ENCODE measurements around the gene ADRA2C.

The ADRA2C gene

DNA sequence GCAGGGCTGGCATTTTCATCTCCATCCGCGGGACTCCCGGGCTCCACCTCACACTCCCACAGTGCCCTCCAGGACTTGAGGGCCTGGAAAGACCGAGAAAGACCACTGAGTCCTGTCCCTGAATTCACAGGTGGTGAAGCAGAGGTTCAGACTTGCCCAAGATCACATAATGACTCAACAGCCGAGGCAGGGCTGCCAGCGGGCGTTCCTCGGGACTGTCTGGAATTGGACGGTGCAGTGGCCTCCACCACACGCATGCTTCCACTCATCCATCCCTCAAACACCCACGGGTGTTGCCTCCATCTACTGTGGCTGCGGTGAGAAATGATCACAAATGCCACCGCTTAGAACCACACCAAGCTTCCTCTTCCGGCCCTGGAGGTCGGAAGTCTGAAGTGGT lies 6.9 kb upstream of the ADRA2C start:
- H3K9me3 ChIP-seq (ENCODE audit: control insufficient read depth, low read length) = no peaks in the 10 kb centered on the region
- no peaks in the 10 kb centered on the region for H3K4me1 ChIP-seq (ENCODE audit: control insufficient read depth, insufficient read depth, low read length, poor library complexity, severe bottlenecking)
- no peak for DNase-seq
- no peak overlapping the region for H3K27ac ChIP-seq (ENCODE audit: insufficient read depth, low read length, poor library complexity, severe bottlenecking)
- no peaks in the 10 kb centered on the region for H3K27me3 ChIP-seq (replicated peaks; ENCODE audit: control insufficient read depth, insufficient read depth, low read length, poor library complexity, severe bottlenecking)
- no peak overlapping the region for H3K4me3 ChIP-seq (ENCODE audit: insufficient read depth, low read depth, low read length, poor library complexity, severe bottlenecking)
- H3K36me3 ChIP-seq (ENCODE audit: control insufficient read depth, insufficient read depth, low read length) = no peaks in the 10 kb centered on the region

DNA sequence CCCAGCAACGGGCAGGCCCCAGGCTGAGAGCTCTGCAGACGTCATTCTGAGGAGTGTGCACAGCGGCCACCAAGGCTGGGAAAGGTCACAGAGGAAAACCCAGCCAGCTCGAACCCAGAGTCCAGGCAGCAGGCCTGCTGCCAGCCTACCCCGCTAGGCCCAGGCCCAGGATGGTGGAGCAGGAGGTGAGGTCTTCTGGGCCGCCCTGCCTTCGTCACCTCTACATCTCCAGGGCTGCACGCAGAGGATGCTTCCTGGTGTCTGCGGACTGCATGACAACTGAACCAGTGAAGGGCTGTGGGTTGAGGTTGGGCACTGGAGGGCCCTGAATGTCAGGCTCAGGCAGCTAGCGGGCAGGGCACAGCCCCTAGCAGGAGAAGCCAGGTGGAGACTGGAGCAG lies 5.8 kb upstream of the ADRA2C start:
- Histone ChIP-seq H3K27ac (ENCODE audit: insufficient read depth, low read length, poor library complexity, severe bottlenecking) (no peak overlapping the region), H3K27me3 (replicated peaks; ENCODE audit: control insufficient read depth, insufficient read depth, low read length, poor library complexity, severe bottlenecking) (no peaks in the 10 kb centered on the region), H3K9me3 (ENCODE audit: control insufficient read depth, low read length) (no peaks in the 10 kb centered on the region), H3K4me1 (ENCODE audit: control insufficient read depth, insufficient read depth, low read length, poor library complexity, severe bottlenecking) (no peaks in the 10 kb centered on the region), H3K36me3 (ENCODE audit: control insufficient read depth, insufficient read depth, low read length) (no peaks in the 10 kb centered on the region), H3K4me3 (ENCODE audit: insufficient read depth, low read depth, low read length, poor library complexity, severe bottlenecking) (no peak overlapping the region)
- DNase-seq = no peak

DNA sequence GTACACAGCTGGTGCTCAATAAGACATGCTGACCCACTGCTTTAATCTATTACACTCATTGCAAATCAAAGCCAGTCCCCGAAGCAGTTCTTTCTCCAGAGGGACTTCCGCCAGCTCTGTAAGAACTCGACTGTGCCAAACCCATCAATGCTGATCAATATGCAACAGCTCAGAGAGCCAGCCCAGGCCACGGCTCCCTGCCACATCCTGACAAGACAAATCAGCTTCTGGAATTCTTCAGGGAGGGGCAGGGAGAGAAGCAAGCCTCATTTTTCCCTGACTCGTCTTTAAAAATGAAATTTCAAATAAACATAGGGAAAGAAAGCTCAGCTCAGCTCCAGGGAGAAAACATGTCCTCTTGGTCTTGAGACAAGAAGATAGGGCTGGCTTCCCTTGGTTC lies 5.3 kb upstream of the ADRA2C start:
- Histone ChIP-seq H3K27me3 (replicated peaks; ENCODE audit: control insufficient read depth, insufficient read depth, low read length, poor library complexity, severe bottlenecking) (no peaks in the 10 kb centered on the region), H3K4me3 (ENCODE audit: insufficient read depth, low read depth, low read length, poor library complexity, severe bottlenecking) (no peak overlapping the region), H3K27ac (ENCODE audit: insufficient read depth, low read length, poor library complexity, severe bottlenecking) (no peak overlapping the region), H3K36me3 (ENCODE audit: control insufficient read depth, insufficient read depth, low read length) (no peaks in the 10 kb centered on the region), H3K9me3 (ENCODE audit: control insufficient read depth, low read length) (no peaks in the 10 kb centered on the region), H3K4me1 (ENCODE audit: control insufficient read depth, insufficient read depth, low read length, poor library complexity, severe bottlenecking) (no peaks in the 10 kb centered on the region)
- no peak for DNase-seq

DNA sequence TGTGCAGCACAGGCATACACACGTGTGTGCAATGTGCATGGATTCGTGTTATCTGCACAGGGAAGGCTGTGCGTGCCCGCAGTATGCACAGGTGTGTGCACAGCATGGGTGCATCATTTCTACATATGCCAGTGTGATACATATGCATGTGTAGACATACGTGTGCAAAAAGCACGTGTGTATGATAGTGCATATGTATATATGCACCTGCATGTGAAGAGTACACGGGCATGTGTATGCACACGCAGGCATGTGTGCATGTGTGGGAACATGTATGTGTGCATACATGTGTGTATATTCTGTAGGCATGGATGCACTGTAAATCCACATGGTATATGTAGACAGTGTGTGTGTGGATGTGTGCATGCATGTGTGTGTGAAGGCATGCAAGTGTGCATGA lies 3.9 kb upstream of the ADRA2C start:
- H3K27ac ChIP-seq (ENCODE audit: insufficient read depth, low read length, poor library complexity, severe bottlenecking) = no peak overlapping the region
- no peak for DNase-seq
- H3K4me3 ChIP-seq (ENCODE audit: insufficient read depth, low read depth, low read length, poor library complexity, severe bottlenecking) = no peak overlapping the region
- no peaks in the 10 kb centered on the region for H3K27me3 ChIP-seq (replicated peaks; ENCODE audit: control insufficient read depth, insufficient read depth, low read length, poor library complexity, severe bottlenecking)
- no peaks in the 10 kb centered on the region for H3K36me3 ChIP-seq (ENCODE audit: control insufficient read depth, insufficient read depth, low read length)
- no peaks in the 10 kb centered on the region for H3K4me1 ChIP-seq (ENCODE audit: control insufficient read depth, insufficient read depth, low read length, poor library complexity, severe bottlenecking)
- no peaks in the 10 kb centered on the region for H3K9me3 ChIP-seq (ENCODE audit: control insufficient read depth, low read length)

DNA sequence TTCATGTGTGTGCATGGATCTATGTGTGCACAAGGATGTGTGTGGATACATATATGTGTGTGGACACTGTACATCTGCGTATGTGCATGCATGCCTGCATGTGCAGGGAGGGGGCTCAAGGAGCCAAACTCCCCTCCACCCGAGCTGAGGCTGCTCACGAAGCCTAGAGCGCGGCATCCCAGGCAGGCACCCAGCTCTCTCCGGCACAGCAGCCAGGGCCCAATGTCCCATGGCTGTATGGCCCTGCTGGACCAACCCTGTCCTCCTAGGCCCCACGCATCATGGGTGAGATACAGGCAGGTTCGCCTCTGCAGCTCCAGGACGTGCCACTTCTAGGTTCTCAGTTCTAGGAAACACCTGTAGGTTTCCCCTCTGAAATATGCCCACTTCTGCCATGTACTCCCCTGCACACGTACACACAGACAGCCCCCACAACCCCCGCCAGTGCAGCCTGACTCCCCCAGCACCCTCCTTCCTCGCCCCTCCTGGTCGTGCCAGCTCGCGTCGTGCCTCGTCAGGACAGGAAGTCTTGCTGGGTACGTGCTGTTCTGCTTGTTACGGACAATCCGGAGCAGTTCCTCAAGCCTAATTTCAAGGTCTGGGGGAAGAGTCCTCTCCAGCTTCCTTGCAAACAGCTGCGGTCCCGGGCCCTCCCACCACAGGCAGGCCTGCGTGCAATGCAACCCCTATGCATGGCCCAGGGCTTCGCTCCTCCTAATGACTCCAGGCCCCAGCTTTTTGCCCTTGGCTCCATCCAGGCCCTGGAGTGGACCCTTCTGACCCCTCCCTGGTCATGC lies 3.2 kb upstream of the ADRA2C start:
- Histone ChIP-seq H3K4me3 (ENCODE audit: insufficient read depth, low read depth, low read length, poor library complexity, severe bottlenecking) (no peak overlapping the region), H3K9me3 (ENCODE audit: control insufficient read depth, low read length) (no peaks in the 10 kb centered on the region), H3K4me1 (ENCODE audit: control insufficient read depth, insufficient read depth, low read length, poor library complexity, severe bottlenecking) (no peaks in the 10 kb centered on the region), H3K36me3 (ENCODE audit: control insufficient read depth, insufficient read depth, low read length) (no peaks in the 10 kb centered on the region), H3K27me3 (replicated peaks; ENCODE audit: control insufficient read depth, insufficient read depth, low read length, poor library complexity, severe bottlenecking) (no peaks in the 10 kb centered on the region), H3K27ac (ENCODE audit: insufficient read depth, low read length, poor library complexity, severe bottlenecking) (no peak overlapping the region)
- DNase-seq = no peak

DNA sequence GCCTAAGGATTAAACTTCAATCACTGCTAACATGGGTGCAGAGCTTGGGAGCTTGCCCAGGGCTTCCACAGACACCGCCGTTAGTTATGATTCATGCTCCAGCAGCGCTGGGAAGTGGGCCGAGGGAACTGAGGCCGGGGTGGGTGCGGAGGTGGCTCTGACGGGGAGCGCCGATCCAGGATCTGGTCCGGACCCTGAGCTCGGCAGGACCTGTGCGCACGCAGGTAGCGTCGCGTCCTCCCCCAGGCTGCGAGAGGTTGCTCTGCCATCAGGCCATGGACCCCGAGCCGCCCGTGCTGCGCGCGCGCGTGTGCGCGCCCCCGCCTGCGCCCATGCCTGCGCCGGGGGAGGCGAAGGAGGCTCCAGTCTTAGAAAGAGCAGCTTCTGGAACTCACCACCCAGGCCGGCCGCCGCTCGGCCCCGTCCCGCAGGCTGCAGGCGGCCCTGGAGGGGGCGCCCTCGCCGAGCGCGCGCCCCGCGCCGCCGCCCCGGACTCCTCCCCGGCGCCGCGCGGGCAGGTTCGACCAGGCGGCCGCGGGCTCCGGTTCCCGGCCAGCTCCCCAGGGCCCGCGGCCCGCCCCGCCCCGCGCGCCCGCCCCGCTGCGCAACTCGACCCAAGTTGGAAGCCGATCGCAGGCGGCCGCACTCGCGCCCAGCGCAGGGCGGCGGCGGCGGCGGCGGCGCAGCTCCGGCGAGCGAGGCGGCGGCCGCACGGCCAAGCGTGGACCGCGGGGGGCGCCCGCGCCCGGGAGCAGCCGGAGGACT lies 732 bp upstream of the ADRA2C start:
- Histone ChIP-seq H3K4me3 (ENCODE audit: insufficient read depth, low read depth, low read length, poor library complexity, severe bottlenecking) (no peak overlapping the region), H3K27me3 (replicated peaks; ENCODE audit: control insufficient read depth, insufficient read depth, low read length, poor library complexity, severe bottlenecking) (no peaks in the 10 kb centered on the region), H3K9me3 (ENCODE audit: control insufficient read depth, low read length) (no peaks in the 10 kb centered on the region), H3K4me1 (ENCODE audit: control insufficient read depth, insufficient read depth, low read length, poor library complexity, severe bottlenecking) (no peaks in the 10 kb centered on the region), H3K27ac (ENCODE audit: insufficient read depth, low read length, poor library complexity, severe bottlenecking) (no peak overlapping the region), H3K36me3 (ENCODE audit: control insufficient read depth, insufficient read depth, low read length) (no peaks in the 10 kb centered on the region)
- DNase-seq = no peak

DNA sequence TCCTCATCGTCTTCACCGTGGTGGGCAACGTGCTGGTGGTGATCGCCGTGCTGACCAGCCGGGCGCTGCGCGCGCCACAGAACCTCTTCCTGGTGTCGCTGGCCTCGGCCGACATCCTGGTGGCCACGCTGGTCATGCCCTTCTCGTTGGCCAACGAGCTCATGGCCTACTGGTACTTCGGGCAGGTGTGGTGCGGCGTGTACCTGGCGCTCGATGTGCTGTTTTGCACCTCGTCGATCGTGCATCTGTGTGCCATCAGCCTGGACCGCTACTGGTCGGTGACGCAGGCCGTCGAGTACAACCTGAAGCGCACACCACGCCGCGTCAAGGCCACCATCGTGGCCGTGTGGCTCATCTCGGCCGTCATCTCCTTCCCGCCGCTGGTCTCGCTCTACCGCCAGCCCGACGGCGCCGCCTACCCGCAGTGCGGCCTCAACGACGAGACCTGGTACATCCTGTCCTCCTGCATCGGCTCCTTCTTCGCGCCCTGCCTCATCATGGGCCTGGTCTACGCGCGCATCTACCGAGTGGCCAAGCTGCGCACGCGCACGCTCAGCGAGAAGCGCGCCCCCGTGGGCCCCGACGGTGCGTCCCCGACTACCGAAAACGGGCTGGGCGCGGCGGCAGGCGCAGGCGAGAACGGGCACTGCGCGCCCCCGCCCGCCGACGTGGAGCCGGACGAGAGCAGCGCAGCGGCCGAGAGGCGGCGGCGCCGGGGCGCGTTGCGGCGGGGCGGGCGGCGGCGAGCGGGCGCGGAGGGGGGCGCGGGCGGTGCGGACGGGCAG lies 792 bp downstream of the ADRA2C start:
- DNase-seq = no peak
- Histone ChIP-seq H3K4me1 (ENCODE audit: control insufficient read depth, insufficient read depth, low read length, poor library complexity, severe bottlenecking) (no peaks in the 10 kb centered on the region), H3K27ac (ENCODE audit: insufficient read depth, low read length, poor library complexity, severe bottlenecking) (no peak overlapping the region), H3K27me3 (replicated peaks; ENCODE audit: control insufficient read depth, insufficient read depth, low read length, poor library complexity, severe bottlenecking) (no peaks in the 10 kb centered on the region), H3K9me3 (ENCODE audit: control insufficient read depth, low read length) (no peaks in the 10 kb centered on the region), H3K4me3 (ENCODE audit: insufficient read depth, low read depth, low read length, poor library complexity, severe bottlenecking) (no peak overlapping the region), H3K36me3 (ENCODE audit: control insufficient read depth, insufficient read depth, low read length) (no peaks in the 10 kb centered on the region)

DNA sequence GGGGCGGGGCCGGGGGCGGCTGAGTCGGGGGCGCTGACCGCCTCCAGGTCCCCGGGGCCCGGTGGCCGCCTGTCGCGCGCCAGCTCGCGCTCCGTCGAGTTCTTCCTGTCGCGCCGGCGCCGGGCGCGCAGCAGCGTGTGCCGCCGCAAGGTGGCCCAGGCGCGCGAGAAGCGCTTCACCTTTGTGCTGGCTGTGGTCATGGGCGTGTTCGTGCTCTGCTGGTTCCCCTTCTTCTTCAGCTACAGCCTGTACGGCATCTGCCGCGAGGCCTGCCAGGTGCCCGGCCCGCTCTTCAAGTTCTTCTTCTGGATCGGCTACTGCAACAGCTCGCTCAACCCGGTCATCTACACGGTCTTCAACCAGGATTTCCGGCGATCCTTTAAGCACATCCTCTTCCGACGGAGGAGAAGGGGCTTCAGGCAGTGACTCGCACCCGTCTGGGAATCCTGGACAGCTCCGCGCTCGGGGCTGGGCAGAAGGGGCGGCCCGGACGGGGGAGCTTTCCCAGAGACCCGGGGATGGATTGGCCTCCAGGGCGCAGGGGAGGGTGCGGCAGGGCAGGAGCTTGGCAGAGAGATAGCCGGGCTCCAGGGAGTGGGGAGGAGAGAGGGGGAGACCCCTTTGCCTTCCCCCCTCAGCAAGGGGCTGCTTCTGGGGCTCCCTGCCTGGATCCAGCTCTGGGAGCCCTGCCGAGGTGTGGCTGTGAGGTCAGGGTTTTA lies 1.5 kb downstream of the ADRA2C start:
- no peaks in the 10 kb centered on the region for H3K9me3 ChIP-seq (ENCODE audit: control insufficient read depth, low read length)
- no peaks in the 10 kb centered on the region for H3K4me1 ChIP-seq (ENCODE audit: control insufficient read depth, insufficient read depth, low read length, poor library complexity, severe bottlenecking)
- H3K27me3 ChIP-seq (replicated peaks; ENCODE audit: control insufficient read depth, insufficient read depth, low read length, poor library complexity, severe bottlenecking) = no peaks in the 10 kb centered on the region
- H3K4me3 ChIP-seq (ENCODE audit: insufficient read depth, low read depth, low read length, poor library complexity, severe bottlenecking) = no peak overlapping the region
- DNase-seq = no peak
- no peak overlapping the region for H3K27ac ChIP-seq (ENCODE audit: insufficient read depth, low read length, poor library complexity, severe bottlenecking)
- no peaks in the 10 kb centered on the region for H3K36me3 ChIP-seq (ENCODE audit: control insufficient read depth, insufficient read depth, low read length)

DNA sequence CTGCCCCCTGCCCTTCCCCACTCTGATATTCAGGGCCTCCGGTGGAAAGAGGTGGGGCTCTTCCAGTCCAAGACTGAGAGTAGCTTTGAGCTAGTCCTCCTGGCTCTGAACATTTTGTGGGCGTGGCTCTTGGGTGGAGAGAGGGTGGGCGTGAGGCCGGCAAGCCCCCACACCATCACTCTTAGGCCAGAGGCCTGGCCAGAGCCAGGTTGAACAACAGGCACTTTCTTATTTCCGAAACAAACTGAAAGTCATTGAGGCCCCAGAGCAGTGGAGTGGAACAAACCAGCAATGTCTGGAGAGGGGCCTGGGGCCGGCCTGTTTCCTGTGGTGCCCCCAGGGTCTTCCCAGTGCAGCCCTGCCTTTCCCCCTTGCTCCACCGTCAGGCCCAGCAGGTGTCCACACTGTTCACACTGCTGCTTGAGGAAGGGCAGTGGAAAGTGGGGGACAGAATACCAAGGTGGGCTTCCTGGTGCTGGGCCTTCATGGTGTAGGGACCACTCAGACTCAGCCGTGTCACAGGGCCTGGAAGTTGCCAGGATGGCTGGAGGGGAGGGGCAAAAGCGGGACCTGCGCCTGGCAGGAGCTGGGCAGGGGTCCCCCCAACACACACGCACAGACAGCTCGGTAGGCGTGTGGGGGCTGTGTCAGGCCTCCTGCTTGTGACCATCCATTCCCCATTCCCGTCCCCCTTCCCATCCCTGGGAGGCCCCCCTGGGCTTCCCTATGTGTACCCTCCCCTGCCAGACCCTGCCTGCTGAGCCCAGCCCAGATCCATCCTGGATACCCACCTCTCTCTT lies 2.9 kb downstream of the ADRA2C start:
- no peak for DNase-seq
- Histone ChIP-seq H3K9me3 (ENCODE audit: control insufficient read depth, low read length) (no peaks in the 10 kb centered on the region), H3K4me1 (ENCODE audit: control insufficient read depth, insufficient read depth, low read length, poor library complexity, severe bottlenecking) (no peaks in the 10 kb centered on the region), H3K27ac (ENCODE audit: insufficient read depth, low read length, poor library complexity, severe bottlenecking) (no peak overlapping the region), H3K4me3 (ENCODE audit: insufficient read depth, low read depth, low read length, poor library complexity, severe bottlenecking) (no peak overlapping the region), H3K27me3 (replicated peaks; ENCODE audit: control insufficient read depth, insufficient read depth, low read length, poor library complexity, severe bottlenecking) (no peaks in the 10 kb centered on the region), H3K36me3 (ENCODE audit: control insufficient read depth, insufficient read depth, low read length) (no peaks in the 10 kb centered on the region)

Measured in effector memory CD4-positive, alpha-beta T cell (primary cell).